Gastrocnemius medialis (tissue), 4 donors: ENCODE measurements around the gene BNIP5. TPM values are rescaled to one million over a fixed set of nuclear protein-coding genes. Genes with fewer than 3 reads are reported as not detected.

Source experiments
- ATAC-seq, 2 donors: fragments of 150-250 bp; one replicate each; pipeline ENCODE4 v1.9.1; 2016
- DNase-seq, 2 donors: peaks; one replicate each; pipeline ENCODE4 v3.0.0-alpha.2; 2019
- H3K27ac ChIP-seq, 4 donors: fragments of 200-600 bp; sonication (generic); 1 replicate in 1 of 4; 2 replicates in 3 of 4; pipeline ENCODE4 v1.5.1; 2016 to 2018; ENCODE audit warnings: mild to moderate bottlenecking in 2 of 4, moderate library complexity in 1 of 4
- H3K27me3 ChIP-seq, 3 donors: fragments of 200-600 bp; sonication (generic) in 2 of 3; 1 replicate in 1 of 3; 2 replicates in 2 of 3; pipeline versions ENCODE4 v1.5.1 to v1.6.0; 2016 to 2019; ENCODE audit warnings: mild to moderate bottlenecking in 1 of 3, moderate library complexity in 1 of 3
- H3K36me3 ChIP-seq, 2 donors: fragments of 200-600 bp; sonication (generic) in 1 of 2; one replicate each; pipeline ENCODE4 v1.5.1; 2017 to 2018
- H3K4me1 ChIP-seq, 2 donors: fragments of 200-600 bp; sonication (generic) in 1 of 2; one replicate each; pipeline ENCODE4 v1.5.1; 2016 to 2017; ENCODE audit warnings: mild to moderate bottlenecking in 2 of 2
- H3K4me3 ChIP-seq, 4 donors: fragments of 200-600 bp; sonication (generic) in 3 of 4; 1 replicate in 1 of 4; 2 replicates in 3 of 4; pipeline ENCODE4 v1.5.1; 2016 to 2019; ENCODE audit warnings: mild to moderate bottlenecking in 2 of 4
- H3K9me3 ChIP-seq, 3 donors: fragments of 200-600 bp; sonication (generic) in 2 of 3; 1 replicate in 1 of 3; 2 replicates in 2 of 3; pipeline ENCODE4 v1.5.1; 2016 to 2019
- POLR2A ChIP-seq, 2 donors: fragments of 450-650 bp; IDR thresholded peaks; one replicate each; pipeline ENCODE4 v1.6.1; 2017; ENCODE audit warnings: antibody characterized with exemption in 2 of 2, mild to moderate bottlenecking in 2 of 2, moderate library complexity in 2 of 2
- in situ Hi-C, 4 donors: fragments of 200-750 bp; cut with MboI; loops; one replicate each; pipeline versions ENCODE4 v1.15.0 to v1.8.0; 2017; ENCODE audit warnings: low sequenced_read_pairs in 4 of 4
- intact Hi-C: fragments of 100-400 bp; cut with DNase I; formaldehyde crosslinking; loops from one replicate; pipeline ENCODE4 v1.15.1; 2023; ENCODE audit warnings: low total_unique reads
- total RNA-seq, 4 donors: library from RNA; depleted of rRNA; stranded (reverse); fragments of >200 nt; gene quantifications; one replicate each; pipeline versions ENCODE4 v1.1.0 to v1.2.3, GENCODE V29; 2016
- TF ChIP-seq, protein P1 (sequence below), 5 experiments: fragments of 450-650 bp in 3 of 5; fragments of 200-600 bp in 2 of 5; sonication (generic) in 2 of 5; IDR thresholded peaks in 4 of 5; conservative IDR thresholded peaks in 1 of 5; 1 replicate in 4 of 5; 2 replicates in 1 of 5; pipeline ENCODE4 v1.5.1; 2016 to 2019; ENCODE audit warnings: antibody characterized with exemption in 5 of 5, mild to moderate bottlenecking in 3 of 5, moderate library complexity in 3 of 5

The BNIP5 gene
- total RNA-seq, 4 donors from 2014 or later, result not detected

DNA sequence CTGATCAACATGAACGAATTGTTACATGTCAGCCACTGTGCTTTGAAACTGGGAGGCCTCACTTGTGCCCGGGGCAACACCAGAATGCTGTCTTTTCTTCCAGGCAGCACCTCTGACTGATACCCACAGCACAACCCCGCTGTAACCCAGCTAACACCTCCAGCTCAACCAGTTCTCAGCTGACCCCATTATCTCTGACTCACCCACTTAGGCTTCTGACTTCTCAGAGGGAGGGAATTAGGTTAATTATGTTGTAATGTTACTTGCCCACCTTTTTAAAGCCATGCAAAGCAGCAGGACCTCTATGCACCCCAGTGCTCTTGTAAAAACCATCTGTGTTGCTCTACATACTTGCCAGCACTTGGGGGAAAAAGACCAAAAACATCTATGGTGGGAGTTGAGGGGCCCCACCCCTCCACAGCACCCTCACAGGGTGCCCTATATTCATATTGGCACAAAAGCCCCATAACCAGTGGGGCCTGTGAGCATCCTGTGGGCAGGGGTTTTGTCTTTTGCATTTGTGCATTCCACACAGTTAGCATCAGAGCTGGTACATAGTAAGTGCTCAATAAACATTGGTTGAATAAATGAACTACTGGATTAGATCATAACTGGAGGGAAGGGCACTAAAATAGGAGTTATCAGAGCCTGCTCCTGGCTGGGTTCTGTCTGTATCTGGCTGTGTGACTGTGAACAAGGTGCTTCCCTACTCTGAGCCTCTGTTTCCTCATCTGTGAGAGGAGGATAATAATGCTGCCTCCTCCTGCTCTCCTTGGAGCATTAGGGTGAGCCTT, 22.3 kb downstream of the BNIP5 start:
- ATAC-seq (no peak), DNase-seq (no peak)
- H3K27ac ChIP-seq, result no peak overlapping the region
- intact Hi-C loops, result no loop called here
- no peaks in the 10 kb centered on the region for H3K27me3 ChIP-seq
- no peaks in the 10 kb centered on the region for H3K4me1 ChIP-seq
- in situ Hi-C loops, result no loop called here
- H3K4me3 ChIP-seq, result no peak overlapping the region
- H3K9me3 ChIP-seq, result no peaks in the 10 kb centered on the region
- no peaks in the 10 kb centered on the region for H3K36me3 ChIP-seq
- TF ChIP-seq, protein P1, sequence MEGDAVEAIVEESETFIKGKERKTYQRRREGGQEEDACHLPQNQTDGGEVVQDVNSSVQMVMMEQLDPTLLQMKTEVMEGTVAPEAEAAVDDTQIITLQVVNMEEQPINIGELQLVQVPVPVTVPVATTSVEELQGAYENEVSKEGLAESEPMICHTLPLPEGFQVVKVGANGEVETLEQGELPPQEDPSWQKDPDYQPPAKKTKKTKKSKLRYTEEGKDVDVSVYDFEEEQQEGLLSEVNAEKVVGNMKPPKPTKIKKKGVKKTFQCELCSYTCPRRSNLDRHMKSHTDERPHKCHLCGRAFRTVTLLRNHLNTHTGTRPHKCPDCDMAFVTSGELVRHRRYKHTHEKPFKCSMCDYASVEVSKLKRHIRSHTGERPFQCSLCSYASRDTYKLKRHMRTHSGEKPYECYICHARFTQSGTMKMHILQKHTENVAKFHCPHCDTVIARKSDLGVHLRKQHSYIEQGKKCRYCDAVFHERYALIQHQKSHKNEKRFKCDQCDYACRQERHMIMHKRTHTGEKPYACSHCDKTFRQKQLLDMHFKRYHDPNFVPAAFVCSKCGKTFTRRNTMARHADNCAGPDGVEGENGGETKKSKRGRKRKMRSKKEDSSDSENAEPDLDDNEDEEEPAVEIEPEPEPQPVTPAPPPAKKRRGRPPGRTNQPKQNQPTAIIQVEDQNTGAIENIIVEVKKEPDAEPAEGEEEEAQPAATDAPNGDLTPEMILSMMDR (IDR thresholded peaks at IDR 0.05 in 4 of 5, conservative IDR thresholded peaks at IDR 0.05 in 1 of 5), result no peak
- no peak for TF ChIP-seq POLR2A (IDR thresholded peaks at IDR 0.05)

DNA sequence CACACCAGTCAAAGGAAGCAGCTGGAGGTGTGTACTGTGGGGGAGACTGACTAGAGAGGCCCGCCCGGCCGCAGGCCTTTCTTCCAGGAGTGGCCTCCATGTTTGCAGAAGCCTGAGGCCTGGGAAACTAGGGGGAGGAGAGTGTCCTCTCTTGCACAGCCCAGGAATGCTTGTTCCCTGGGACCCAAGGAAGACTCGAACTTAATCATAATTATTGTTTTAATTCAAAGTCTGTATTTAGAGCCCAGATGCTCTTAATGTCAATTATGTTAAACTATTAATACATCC, 23.1 kb downstream of the BNIP5 start:
- Histone ChIP-seq H3K27ac (no peak overlapping the region), H3K27me3 (no peaks in the 10 kb centered on the region), H3K4me1 (no peaks in the 10 kb centered on the region), H3K4me3 (no peak overlapping the region), H3K36me3 (no peaks in the 10 kb centered on the region), H3K9me3 (no peaks in the 10 kb centered on the region)
- ATAC-seq (no peak), DNase-seq (no peak)
- in situ Hi-C loops (no loop called here), intact Hi-C loops (no loop called here)
- TF ChIP-seq POLR2A (IDR thresholded peaks at IDR 0.05), result no peak
- TF ChIP-seq, protein P1 (IDR thresholded peaks at IDR 0.05 in 4 of 5, conservative IDR thresholded peaks at IDR 0.05 in 1 of 5), result no peak

DNA sequence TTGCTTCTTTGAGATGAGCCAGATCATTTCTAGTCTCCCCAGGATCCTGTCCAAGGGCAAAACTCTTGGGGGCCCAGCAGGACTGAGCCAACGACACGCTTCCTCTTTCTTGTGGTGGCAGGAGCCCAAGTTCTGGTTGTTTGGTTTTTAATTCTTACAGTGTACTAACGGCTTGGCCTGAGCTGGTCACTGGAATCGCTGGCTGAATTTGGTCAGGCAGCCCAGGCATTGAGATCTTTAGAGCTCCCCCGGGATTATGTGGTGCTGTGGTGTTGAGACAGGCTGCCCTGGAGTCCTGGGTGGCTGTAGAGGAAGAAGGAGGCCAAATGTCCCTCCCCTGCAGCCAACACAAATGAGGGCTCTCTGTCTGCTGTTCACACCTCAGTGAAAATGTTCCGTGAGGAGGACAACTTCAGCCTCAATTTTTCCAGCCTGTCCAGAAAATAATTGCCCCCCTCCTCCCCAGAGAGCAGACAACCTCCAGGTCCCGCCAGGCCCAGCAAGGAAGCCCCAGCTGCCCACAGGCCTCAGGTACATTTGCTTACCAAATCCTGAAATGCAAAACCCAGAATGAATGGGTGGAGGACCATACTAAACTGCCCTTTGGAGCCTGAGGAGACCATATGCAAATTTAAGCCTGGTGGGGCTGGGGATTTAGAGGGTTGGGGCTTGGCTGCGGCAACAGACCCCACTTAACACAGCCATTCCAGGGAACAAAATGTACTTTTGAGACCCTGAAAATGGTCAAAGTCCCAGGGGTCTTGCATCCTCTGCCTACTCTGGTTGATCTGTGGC, 23.6 kb downstream of the BNIP5 start:
- Histone ChIP-seq H3K4me3 (no peak overlapping the region), H3K27ac (no peak overlapping the region), H3K27me3 (no peaks in the 10 kb centered on the region), H3K9me3 (no peaks in the 10 kb centered on the region), H3K36me3 (no peaks in the 10 kb centered on the region), H3K4me1 (no peaks in the 10 kb centered on the region)
- no peak for TF ChIP-seq POLR2A (IDR thresholded peaks at IDR 0.05)
- TF ChIP-seq, protein P1 (IDR thresholded peaks at IDR 0.05 in 4 of 5, conservative IDR thresholded peaks at IDR 0.05 in 1 of 5), result no peak
- ATAC-seq, result no peak
- no peak for DNase-seq
- intact Hi-C loops, result no loop called here
- in situ Hi-C loops, result no loop called here

DNA sequence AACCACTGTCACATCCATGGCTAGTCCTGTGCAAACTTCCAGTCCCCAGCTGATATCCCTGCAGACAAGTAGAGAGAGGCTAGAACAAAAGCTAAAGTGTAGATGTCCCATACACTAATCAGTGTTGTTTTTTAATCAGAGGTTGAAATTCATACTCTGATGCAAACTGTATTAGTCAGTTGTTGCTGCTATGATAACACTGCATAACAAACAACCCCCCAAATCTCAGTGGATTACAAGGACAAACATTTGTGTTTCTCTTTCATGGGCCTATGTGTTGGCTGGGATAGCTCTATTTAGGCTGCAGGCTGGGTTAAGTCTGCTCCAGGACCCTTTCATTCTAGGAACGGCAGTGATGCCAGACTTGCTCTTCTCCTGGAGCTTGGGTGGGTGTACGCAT, 26.8 kb downstream of the BNIP5 start:
- H3K27me3 ChIP-seq, result no peaks in the 10 kb centered on the region
- no peak for DNase-seq
- no peak overlapping the region for H3K4me3 ChIP-seq
- intact Hi-C loops, result no loop called here
- in situ Hi-C loops, result loop anchor here in 1 of 4 donors (10.0 kb wide), 1 partner anchor 55 kb away; no protein-coding TSS in a partner anchor
- no peak for ATAC-seq
- H3K36me3 ChIP-seq, result no peaks in the 10 kb centered on the region
- no peak for TF ChIP-seq POLR2A (IDR thresholded peaks at IDR 0.05)
- TF ChIP-seq, protein P1 (IDR thresholded peaks at IDR 0.05 in 4 of 5, conservative IDR thresholded peaks at IDR 0.05 in 1 of 5), result no peak
- no peaks in the 10 kb centered on the region for H3K4me1 ChIP-seq
- no peaks in the 10 kb centered on the region for H3K9me3 ChIP-seq
- H3K27ac ChIP-seq, result no peak overlapping the region
